IMR-90 (cell line): ENCODE results near the gene WNT9B. TPM values are rescaled to one million over a fixed set of nuclear protein-coding genes. Genes with fewer than 3 reads are reported as not detected.
A peak's percentile ranks its signal among the peaks of the same experiment; 100 is the strongest.

Experiments used
- ATAC-seq: fragments of 200-7000 bp; cut with Tn5 transposase; 2 replicates; pipeline ENCODE4 v1.9.1; 2020; ENCODE audit warnings: low read depth, mild to moderate bottlenecking, moderate library complexity
- BruUV-seq: library from RNA; stranded (reverse); fragments of 400-500 nt; replicated peaks from 2 replicates; lab custom pipeline; 2021; lab: Mats Ljungman, UMichigan
- CTCF ChIA-PET: fragments of 300-600 bp; formaldehyde crosslinking; extraction: SDS; loops from one replicate; lab custom pipeline; 2021; ENCODE audit warnings: antibody characterized with exemption; lab: Yijun Ruan, JAX
- POLR2A ChIA-PET: fragments of 300-600 bp; sonication (Branson Sonifier 250); formaldehyde crosslinking; loops from one replicate; lab custom pipeline; 2022; ENCODE audit warnings: antibody characterized with exemption; ENCODE audit not compliant: unreplicated experiment; lab: Charles Lee
- DNase-seq: peaks from one replicate; pipeline ENCODE4 v3.0.0; 2013
- H2AFZ ChIP-seq: replicated peaks from 2 replicates; pipeline ENCODE3; 2013; ENCODE audit warnings: low read length, mild to moderate bottlenecking; ENCODE audit not compliant: poor library complexity
- H2AK5ac ChIP-seq: 2 replicates; pipeline ENCODE4 v1.6.1; 2013; ENCODE audit warnings: low read depth, low read length, inconsistent platforms
- H2AK9ac ChIP-seq: replicated peaks from 2 replicates; pipeline ENCODE3; 2013; ENCODE audit warnings: mild to moderate bottlenecking, low read depth, low read length, moderate library complexity; ENCODE audit not compliant: poor library complexity
- H2BK120ac ChIP-seq: 2 replicates; pipeline ENCODE4 v1.6.1; 2013; ENCODE audit warnings: low read depth, low read length, inconsistent platforms
- H2BK15ac ChIP-seq: 3 replicates; pipeline ENCODE4 v1.6.1; 2013; ENCODE audit warnings: low read depth, low read length, inconsistent platforms
- H2BK20ac ChIP-seq: 2 replicates; pipeline ENCODE4 v1.6.1; 2013; ENCODE audit warnings: low read depth, mild to moderate bottlenecking, inconsistent platforms, low read length, moderate library complexity
- H2BK5ac ChIP-seq: 2 replicates; pipeline ENCODE4 v1.6.1; 2013; ENCODE audit warnings: mild to moderate bottlenecking, low read depth, low read length, inconsistent platforms; ENCODE audit not compliant: poor library complexity, severe bottlenecking
- H3K14ac ChIP-seq: replicated peaks from 2 replicates; pipeline ENCODE4 v1.6.1; 2013; ENCODE audit warnings: low read depth, low read length, inconsistent platforms
- H3K18ac ChIP-seq: 2 replicates; pipeline ENCODE4 v1.6.1; 2013; ENCODE audit warnings: low read depth, low read length, control low read depth
- H3K23ac ChIP-seq: 2 replicates; pipeline ENCODE4 v1.6.1; 2013; ENCODE audit warnings: low read depth, low read length, inconsistent platforms
- H3K27ac ChIP-seq: 2 replicates; pipeline ENCODE4 v1.5.1; 2013; ENCODE audit warnings: mild to moderate bottlenecking, control low read depth, low read length; ENCODE audit not compliant: insufficient read depth
- H3K27me3 ChIP-seq: 2 replicates; pipeline ENCODE4 v1.6.1; 2013; ENCODE audit warnings: low read length; ENCODE audit not compliant: control insufficient read depth, insufficient read depth
- H3K36me3 ChIP-seq: 2 replicates; pipeline ENCODE4 v1.6.1; 2013; ENCODE audit warnings: low read length, mixed read lengths; ENCODE audit not compliant: control insufficient read depth, insufficient read depth
- H3K4ac ChIP-seq: 2 replicates; pipeline ENCODE4 v1.6.1; 2013; ENCODE audit warnings: low read depth, low read length, inconsistent platforms
- H3K4me1 ChIP-seq: 2 replicates; pipeline ENCODE4 v1.6.1; 2013; ENCODE audit warnings: low read length, mixed read lengths; ENCODE audit not compliant: control insufficient read depth, insufficient read depth
- H3K4me2 ChIP-seq: 2 replicates; pipeline ENCODE4 v1.6.1; 2013; ENCODE audit warnings: low read depth, mild to moderate bottlenecking, control low read depth, low read length, moderate library complexity
- H3K4me3 ChIP-seq: 2 replicates; pipeline ENCODE4 v1.5.1; 2013; ENCODE audit warnings: low read depth, mild to moderate bottlenecking, control low read depth, low read length, moderate library complexity; ENCODE audit not compliant: insufficient read depth
- H3K56ac ChIP-seq: 2 replicates; pipeline ENCODE4 v1.6.1; 2013; ENCODE audit warnings: low read length, inconsistent platforms; ENCODE audit not compliant: insufficient read depth; ENCODE audit errors: extremely low read depth
- H3K79me1 ChIP-seq, 2 experiments: 2 replicates each; pipeline ENCODE4 v1.6.1; 2013; ENCODE audit warnings: low read length in 2 of 2, inconsistent platforms in 1 of 2, low read depth in 1 of 2
- H3K9ac ChIP-seq: 2 replicates; pipeline ENCODE4 v1.6.1; 2013; ENCODE audit warnings: low read depth, low read length, control low read depth
- H3K9me1 ChIP-seq: 2 replicates; pipeline ENCODE4 v1.6.1; 2013; ENCODE audit warnings: low read length, inconsistent platforms; ENCODE audit not compliant: insufficient read depth
- H3K9me3 ChIP-seq: 2 replicates; pipeline ENCODE4 v1.6.1; 2013; ENCODE audit warnings: low read length; ENCODE audit not compliant: control insufficient read depth, insufficient read depth
- H4K20me1 ChIP-seq: 2 replicates; pipeline ENCODE4 v1.6.1; 2013; ENCODE audit warnings: low read length, inconsistent platforms; ENCODE audit not compliant: insufficient read depth
- H4K5ac ChIP-seq: 2 replicates; pipeline ENCODE4 v1.6.1; 2013; ENCODE audit warnings: mild to moderate bottlenecking, low read depth, low read length, control low read depth
- H4K8ac ChIP-seq, 2 experiments: 2 replicates each; pipeline ENCODE4 v1.6.1; 2013; ENCODE audit warnings: low read depth in 2 of 2, low read length in 2 of 2, control low read depth in 1 of 2, inconsistent platforms in 1 of 2
- H4K91ac ChIP-seq: 2 replicates; pipeline ENCODE4 v1.6.1; 2013; ENCODE audit warnings: low read depth, low read length, inconsistent platforms; ENCODE audit not compliant: insufficient read depth
- CTCF ChIP-seq: conservative IDR thresholded peaks from 2 replicates; pipeline ENCODE4 v1.5.1; 2012; ENCODE audit warnings: mild to moderate bottlenecking, low read depth, low read length, improper control_type of control experiment
- FOS ChIP-seq: fragments of 150-350 bp; IDR thresholded peaks from 2 replicates; pipeline ENCODE4 v1.6.1; 2016; ENCODE audit warnings: low read depth, low read length
- MAFK ChIP-seq: IDR thresholded peaks from 2 replicates; pipeline ENCODE4 v1.6.1; 2012; ENCODE audit warnings: low read depth, low read length, improper control_type of control experiment
- MXI1 ChIP-seq: IDR thresholded peaks from 2 replicates; pipeline ENCODE4 v1.6.1; 2012; ENCODE audit warnings: low read depth, mild to moderate bottlenecking, low read length, moderate library complexity, borderline replicate concordance
- NFE2L2 ChIP-seq: fragments of 150-350 bp; IDR thresholded peaks from 2 replicates; pipeline ENCODE4 v1.6.1; 2016; ENCODE audit warnings: low read depth, mild to moderate bottlenecking, low read length
- POLR2A ChIP-seq: IDR thresholded peaks from 2 replicates; pipeline ENCODE4 v1.6.1; 2012; ENCODE audit warnings: mild to moderate bottlenecking, low read depth, low read length
- RCOR1 ChIP-seq: IDR thresholded peaks from 2 replicates; pipeline ENCODE4 v1.6.1; 2012; ENCODE audit warnings: mild to moderate bottlenecking, low read length, improper control_type of control experiment; ENCODE audit not compliant: insufficient replicate concordance
- RFX5 ChIP-seq: IDR thresholded peaks from 2 replicates; pipeline ENCODE4 v1.8.0; 2012; ENCODE audit warnings: low read depth, mild to moderate bottlenecking, low read length, moderate library complexity
- WGBS, 2 experiments: methylation state at CpG; one replicate each; pipeline versions ENCODE4 v1.1.5 to v1.1.7; 2013; ENCODE audit warnings: missing lambda C conversion rate in 2 of 2; ENCODE audit not compliant: insufficient read length in 1 of 2; ENCODE audit errors: extremely low coverage in 2 of 2; 5-methylcytosine and 5-hydroxymethylcytosine counted together
- dilution Hi-C: fragments of 300-500 bp; cut with HindIII; formaldehyde crosslinking; loops from one replicate; pipeline ENCODE4 v1.14.3; 2018; ENCODE audit warnings: low sequenced_read_pairs; ENCODE audit not compliant: unreplicated experiment
- in situ Hi-C: fragments of 300-500 bp; cut with MboI; formaldehyde crosslinking; loops from 3 replicates; pipeline ENCODE4 v1.14.3; 2019; ENCODE audit warnings: low sequenced_read_pairs, inconsistent platforms, mixed read lengths
- intact Hi-C: fragments of 100-400 bp; cut with micrococcal nuclease; formaldehyde crosslinking; loops from 2 replicates; pipeline ENCODE4 v1.10.0; 2022
- polyA plus RNA-seq, 3 experiments: library from polyadenylated mRNA; depleted of rRNA; stranded (reverse); fragments of >200 nt; gene quantifications; 2 replicates each; pipeline ENCODE4 v1.2.3, GENCODE V29; 2012; ENCODE audit warnings: low replicate concordance in 1 of 3
- total RNA-seq: library from RNA; depleted of rRNA; stranded (reverse); fragments of >200 nt; gene quantifications from 2 replicates; pipeline ENCODE4 v1.2.3, GENCODE V29; 2012

Gene WNT9B
- total and polyA plus RNA-seq, 2 of the 4 experiments (the other 2 are of a cell fraction), result not detected

GRCh38 chr17:46872421-46872820, 21.0 kb downstream of the WNT9B start:
- Histone ChIP-seq H3K4me2 (no peak overlapping the region), H3K79me1 (no peaks in the 10 kb centered on the region), H4K8ac (no peak overlapping the region), H3K4ac (no peak overlapping the region), H3K14ac (no peak overlapping the region), H3K23ac (no peak overlapping the region), H3K4me3 (no peak overlapping the region), H3K4me1 (no peaks in the 10 kb centered on the region), H2AFZ (no peak overlapping the region), H4K20me1 (no peaks in the 10 kb centered on the region), H4K91ac (no peak overlapping the region), H2AK5ac (no peak overlapping the region), H2BK20ac (no peak overlapping the region), H2AK9ac (peak overlapping the region; percentile 42), H3K18ac (no peak overlapping the region), H3K27me3 (peaks cover 20% of the 10 kb centered on the region), H3K27ac (no peak overlapping the region), H2BK5ac (no peak overlapping the region), H2BK120ac (no peak overlapping the region), H3K9me3 (no peaks in the 10 kb centered on the region; the same call in 1 of the 2 replicates), H2BK15ac (no peak overlapping the region), H4K5ac (no peak overlapping the region), H3K9me1 (no peaks in the 10 kb centered on the region), H3K36me3 (no peaks in the 10 kb centered on the region), H3K9ac (no peak overlapping the region), H3K56ac (no peak overlapping the region)
- ChIA-PET CTCF (interaction anchor here (0.6 kb wide), 1 partner anchor 860 kb away, joined by 4 read pairs; no protein-coding TSS in a partner anchor), POLR2A (no interaction called here)
- intact Hi-C loops (no loop called here), in situ Hi-C loops (loop anchor here (25.0 kb wide), 1 partner anchor 140 kb away; no protein-coding TSS in a partner anchor), dilution Hi-C loops (no loop called here)
- 89% methylated on average over 3 of the region's 16 CpGs; no CpG with 5 or more reads in 1 of the 2 experiments for WGBS, 2 experiments
- no TSS peak for BruUV-seq
- ATAC-seq (no peak), DNase-seq (no peak)
- no peak for TF ChIP-seq CTCF
- TF ChIP-seq RFX5, result no peak
- no peak for TF ChIP-seq RCOR1
- TF ChIP-seq NFE2L2, result no peak
- no peak for TF ChIP-seq MAFK
- TF ChIP-seq POLR2A, result no peak
- no peak for TF ChIP-seq FOS
- no peak for TF ChIP-seq MXI1
